GM23338 (cell line): ENCODE results near the gene TK1.

Experiments
- CREB1 ChIP-seq: fragments of 250-450 bp; sonication (Bioruptor Pico); IDR thresholded peaks from 2 replicates; pipeline ENCODE4 v1.5.0; 2020; ENCODE audit warnings: low read depth, mild to moderate bottlenecking, moderate library complexity
- CTCF ChIP-seq, 2 experiments: fragments of 200-600 bp in 1 of 2; sonication (generic) in 1 of 2; conservative IDR thresholded peaks; 2 replicates each; pipeline versions ENCODE4 v1.5.1 to v1.6.1; 2016 to 2017; ENCODE audit warnings: antibody characterized with exemption in 2 of 2, low read depth in 2 of 2, mild to moderate bottlenecking in 2 of 2, moderate library complexity in 1 of 2
- EZH2 ChIP-seq: fragments of 200-600 bp; sonication (generic); IDR thresholded peaks from one replicate; pipeline ENCODE4 v1.8.0; 2017; ENCODE audit warnings: antibody characterized with exemption, mild to moderate bottlenecking, low read depth; ENCODE audit not compliant: unreplicated experiment
- EZH2phosphoT487 ChIP-seq: fragments of 200-600 bp; sonication (generic); IDR thresholded peaks from one replicate; pipeline ENCODE4 v1.8.1; 2018; ENCODE audit warnings: antibody characterized with exemption; ENCODE audit not compliant: unreplicated experiment
- POLR2AphosphoS5 ChIP-seq: IDR thresholded peaks from 2 replicates; pipeline ENCODE4 v1.6.1; 2016; ENCODE audit warnings: antibody characterized with exemption, low read depth
- REST ChIP-seq: IDR thresholded peaks from one replicate; pipeline ENCODE4 v1.6.1; 2018; ENCODE audit warnings: antibody characterized with exemption; ENCODE audit not compliant: unreplicated experiment
- STAT1 ChIP-seq: IDR thresholded peaks from one replicate; pipeline ENCODE4 v1.6.1; 2016; ENCODE audit warnings: antibody characterized with exemption; ENCODE audit not compliant: unreplicated experiment

GRCh38 chr17:78133971-78134898 lies 52.6 kb downstream of the TK1 start:
- peak; percentile 69 to 91 for TF ChIP-seq CTCF (conservative IDR thresholded peaks at IDR 0.05; ENCODE audit: low read depth in 2 of 2)
- TF ChIP-seq EZH2: no peak
- no peak for TF ChIP-seq EZH2phosphoT487
- no peak for TF ChIP-seq POLR2AphosphoS5
- TF ChIP-seq STAT1: no peak
- no peak for TF ChIP-seq REST
- TF ChIP-seq CREB1 (CRISPR knock-in tag): 0 out of 2 replicates have a peak, but pooled peaks have one; percentile 19
